NT2/D1 (cell line): ENCODE data around the gene UBE2G1.

ENCODE experiments used
- DNase-seq: peaks from one replicate; pipeline ENCODE4 v3.0.0-alpha.2; 2011; ENCODE audit warnings: low read depth, low spot score
- H3K27me3 ChIP-seq: 2 replicates; pipeline ENCODE4 v1.6.0; 2011; ENCODE audit warnings: mild to moderate bottlenecking; ENCODE audit not compliant: insufficient read length, insufficient read depth
- H3K36me3 ChIP-seq: 2 replicates; pipeline ENCODE4 v1.6.1; 2011; ENCODE audit warnings: mild to moderate bottlenecking, low read length, mixed read lengths; ENCODE audit not compliant: insufficient read depth, insufficient read length
- H3K4me1 ChIP-seq: 2 replicates; pipeline ENCODE4 v1.5.1; 2011; ENCODE audit not compliant: insufficient read depth, insufficient read length
- H3K4me3 ChIP-seq: 2 replicates; pipeline ENCODE4 v1.5.1; 2011; ENCODE audit warnings: low read depth; ENCODE audit not compliant: insufficient read length
- H3K9ac ChIP-seq: 2 replicates; pipeline ENCODE4 v1.6.0; 2011; ENCODE audit warnings: low read depth; ENCODE audit not compliant: insufficient read length
- H3K9me3 ChIP-seq: 2 replicates; pipeline ENCODE4 v1.5.1; 2011; ENCODE audit warnings: mild to moderate bottlenecking, low read length; ENCODE audit not compliant: insufficient read depth
- SUZ12 ChIP-seq: IDR thresholded peaks from 2 replicates; pipeline ENCODE4 v1.6.1; 2011; ENCODE audit not compliant: insufficient read length, insufficient read depth; ENCODE audit errors: extremely low read depth
- YY1 ChIP-seq: IDR thresholded peaks from 2 replicates; pipeline ENCODE4 v1.6.1; 2011; ENCODE audit not compliant: insufficient read length, insufficient read depth
- ZNF274 ChIP-seq: IDR thresholded peaks from 2 replicates; pipeline ENCODE4 v1.6.1; 2011; ENCODE audit warnings: mild to moderate bottlenecking, low read depth, low read length

UBE2G1 gene

DNA sequence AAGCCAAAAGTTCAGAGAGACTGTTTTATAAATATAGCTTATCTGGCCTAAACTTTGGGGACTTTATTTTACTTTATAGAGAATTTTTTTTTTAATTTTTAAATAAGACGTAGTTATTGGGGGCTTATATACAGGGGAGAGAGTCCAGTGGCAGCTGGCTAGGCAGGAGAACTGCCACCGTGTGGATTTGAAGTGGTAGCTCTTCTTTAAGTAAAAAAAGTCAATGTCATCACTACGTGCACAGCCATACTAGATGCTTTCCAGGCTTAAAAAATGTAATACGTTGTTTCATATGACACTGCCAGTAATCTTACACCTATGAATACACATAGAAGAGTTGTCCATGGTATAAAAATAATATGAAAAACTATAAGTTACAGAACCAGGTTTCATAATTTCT lies 70.8 kb downstream of the UBE2G1 start:
- no peak overlapping the region for H3K9ac ChIP-seq
- H3K9me3 ChIP-seq, result no peaks in the 10 kb centered on the region
- H3K4me3 ChIP-seq, result no peak overlapping the region
- H3K27me3 ChIP-seq, result no peaks in the 10 kb centered on the region
- DNase-seq, result no peak
- H3K4me1 ChIP-seq, result no peaks in the 10 kb centered on the region
- TF ChIP-seq ZNF274, result no peak
- no peak for TF ChIP-seq YY1
- no peak for TF ChIP-seq SUZ12
- H3K36me3 ChIP-seq, result peaks cover 18% of the 10 kb centered on the region

DNA sequence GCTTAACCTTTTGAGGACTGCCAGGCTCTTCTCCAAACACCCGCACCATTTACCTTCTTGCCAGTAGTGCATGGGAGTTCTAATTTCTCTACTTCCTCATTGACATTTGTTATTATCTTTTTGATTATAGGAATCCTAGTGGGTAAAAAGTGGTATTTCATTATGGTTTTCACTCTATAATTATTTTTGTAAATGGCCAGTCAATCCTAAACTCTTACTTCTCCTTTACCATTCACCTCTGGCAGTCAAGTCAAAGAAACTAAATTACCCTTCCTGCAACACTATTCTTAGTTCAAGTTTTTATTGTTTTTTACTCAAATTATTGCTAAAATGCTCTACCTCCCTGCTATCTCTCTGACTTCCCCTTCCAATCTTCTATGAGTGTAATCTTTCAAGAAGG lies 72.9 kb downstream of the UBE2G1 start:
- no peak overlapping the region for H3K9ac ChIP-seq
- peaks cover 38% of the 10 kb centered on the region for H3K36me3 ChIP-seq
- no peak for DNase-seq
- no peak for TF ChIP-seq SUZ12
- TF ChIP-seq ZNF274, result no peak
- no peak for TF ChIP-seq YY1
- H3K4me3 ChIP-seq, result no peak overlapping the region
- no peaks in the 10 kb centered on the region for H3K9me3 ChIP-seq
- H3K4me1 ChIP-seq, result no peaks in the 10 kb centered on the region
- no peaks in the 10 kb centered on the region for H3K27me3 ChIP-seq

DNA sequence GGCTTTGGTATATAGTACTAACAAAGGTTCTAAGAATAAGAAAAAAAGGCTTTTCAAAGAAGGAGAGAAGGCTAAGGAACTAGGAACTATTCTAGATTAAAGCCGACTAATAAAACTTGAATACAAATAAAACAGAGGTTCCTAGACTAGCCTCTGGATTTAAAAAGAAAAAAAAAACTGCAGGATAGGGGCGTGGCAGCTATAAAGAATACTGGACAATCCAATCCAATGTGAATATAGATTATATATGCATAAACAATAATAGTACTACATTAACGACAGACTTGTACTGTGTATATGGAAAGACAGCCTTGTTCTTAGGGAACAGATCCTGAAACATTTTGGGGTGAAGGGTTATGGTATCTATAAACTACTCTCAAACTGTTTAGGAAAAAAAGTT lies 78.8 kb downstream of the UBE2G1 start:
- H3K27me3 ChIP-seq, result no peaks in the 10 kb centered on the region
- H3K36me3 ChIP-seq, result peaks cover 35% of the 10 kb centered on the region
- TF ChIP-seq SUZ12 (no peak), YY1 (no peak), ZNF274 (no peak)
- H3K9ac ChIP-seq, result no peak overlapping the region
- H3K4me3 ChIP-seq, result no peak overlapping the region
- H3K4me1 ChIP-seq, result no peaks in the 10 kb centered on the region
- no peak for DNase-seq
- H3K9me3 ChIP-seq, result no peaks in the 10 kb centered on the region

DNA sequence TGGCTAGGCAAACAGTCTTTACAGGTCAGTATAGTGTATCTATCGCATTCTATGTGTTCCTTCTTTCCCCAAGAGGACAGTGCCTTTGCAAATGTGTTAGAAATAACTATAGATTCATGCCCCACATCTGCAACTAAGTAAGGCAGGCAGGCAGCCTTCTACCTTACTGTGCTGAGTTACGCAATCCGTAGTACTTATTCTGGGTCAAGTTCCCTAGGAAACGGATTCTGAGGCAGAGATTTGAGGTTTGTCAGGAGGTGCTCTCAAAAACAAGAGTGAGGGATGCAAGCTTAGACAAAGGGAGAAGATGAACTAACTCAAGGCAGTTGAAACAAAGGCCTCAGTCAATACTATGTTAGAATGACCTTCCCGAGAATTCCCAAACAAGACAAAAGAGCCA lies 90.0 kb downstream of the UBE2G1 start:
- H3K9me3 ChIP-seq, result no peaks in the 10 kb centered on the region
- no peak overlapping the region for H3K4me3 ChIP-seq
- H3K4me1 ChIP-seq, result peaks cover 4% of the 10 kb centered on the region
- no peaks in the 10 kb centered on the region for H3K27me3 ChIP-seq
- H3K9ac ChIP-seq, result no peak overlapping the region
- peaks cover 33% of the 10 kb centered on the region for H3K36me3 ChIP-seq
- no peak for DNase-seq
- no peak for TF ChIP-seq ZNF274
- TF ChIP-seq SUZ12, result no peak
- TF ChIP-seq YY1, result no peak

DNA sequence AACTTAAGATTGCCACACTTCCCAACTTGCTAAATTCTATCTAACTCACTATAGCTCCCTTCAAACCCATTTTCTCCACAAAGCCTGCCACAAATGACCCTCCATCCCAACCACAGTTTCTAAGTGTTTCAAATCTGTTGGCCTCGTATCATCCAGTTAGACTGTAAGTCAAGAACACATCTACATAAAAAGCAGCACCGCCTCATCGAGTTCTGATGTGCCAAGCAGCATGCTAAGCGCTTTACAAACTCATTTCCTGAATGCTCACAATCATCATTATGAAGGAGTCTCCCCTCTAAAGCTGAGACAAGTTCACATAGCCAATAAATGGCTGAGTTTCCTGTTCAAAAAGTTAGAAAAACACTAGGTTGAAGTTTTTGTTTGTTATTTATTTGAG lies 93.5 kb downstream of the UBE2G1 start:
- H3K9ac ChIP-seq, result no peak overlapping the region
- H3K4me3 ChIP-seq, result no peak overlapping the region
- peaks cover 42% of the 10 kb centered on the region for H3K36me3 ChIP-seq
- no peaks in the 10 kb centered on the region for H3K9me3 ChIP-seq
- no peaks in the 10 kb centered on the region for H3K27me3 ChIP-seq
- no peak for DNase-seq
- TF ChIP-seq ZNF274, result no peak
- no peak for TF ChIP-seq YY1
- no peak for TF ChIP-seq SUZ12
- peaks cover 4% of the 10 kb centered on the region for H3K4me1 ChIP-seq

DNA sequence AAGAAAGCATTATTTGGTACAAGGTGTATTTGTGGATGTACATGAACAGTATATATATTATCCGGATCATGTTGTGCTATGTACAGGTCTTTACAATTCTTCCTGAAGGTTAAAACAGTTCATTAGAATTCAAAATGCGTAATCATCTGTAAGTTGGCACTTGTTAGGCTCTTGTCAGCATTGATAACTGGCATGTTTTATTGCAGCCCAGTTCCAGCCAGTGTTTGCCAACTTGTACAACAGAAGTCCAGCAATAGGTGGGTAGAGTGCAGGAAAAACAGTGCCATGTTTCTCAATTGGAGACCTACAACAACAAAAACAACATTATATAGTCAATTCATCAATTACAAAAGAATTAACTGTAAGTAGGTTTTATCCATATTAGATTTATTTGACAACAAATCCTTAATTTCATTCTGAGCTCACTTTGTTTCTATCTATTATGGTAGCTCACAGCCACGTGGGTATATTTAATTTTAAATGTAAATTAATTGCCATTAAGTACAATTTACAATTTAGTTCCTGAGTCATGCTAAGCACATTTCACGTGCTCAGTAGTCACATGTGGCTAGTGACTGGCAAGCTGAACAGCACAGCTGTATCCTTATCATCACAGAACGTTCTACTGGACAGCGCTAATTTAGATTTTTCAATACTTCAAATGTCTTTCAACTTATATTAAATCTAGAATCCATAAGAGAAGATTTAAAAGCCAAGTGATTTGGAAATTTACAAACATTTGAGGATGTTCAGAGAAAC lies 94.1 kb downstream of the UBE2G1 start:
- no peak for TF ChIP-seq ZNF274
- TF ChIP-seq YY1, result no peak
- no peak for TF ChIP-seq SUZ12
- H3K4me1 ChIP-seq, result peaks cover 4% of the 10 kb centered on the region
- H3K4me3 ChIP-seq, result no peak overlapping the region
- H3K9me3 ChIP-seq, result no peaks in the 10 kb centered on the region
- peaks cover 43% of the 10 kb centered on the region for H3K36me3 ChIP-seq
- no peak for DNase-seq
- H3K27me3 ChIP-seq, result no peaks in the 10 kb centered on the region
- no peak overlapping the region for H3K9ac ChIP-seq

DNA sequence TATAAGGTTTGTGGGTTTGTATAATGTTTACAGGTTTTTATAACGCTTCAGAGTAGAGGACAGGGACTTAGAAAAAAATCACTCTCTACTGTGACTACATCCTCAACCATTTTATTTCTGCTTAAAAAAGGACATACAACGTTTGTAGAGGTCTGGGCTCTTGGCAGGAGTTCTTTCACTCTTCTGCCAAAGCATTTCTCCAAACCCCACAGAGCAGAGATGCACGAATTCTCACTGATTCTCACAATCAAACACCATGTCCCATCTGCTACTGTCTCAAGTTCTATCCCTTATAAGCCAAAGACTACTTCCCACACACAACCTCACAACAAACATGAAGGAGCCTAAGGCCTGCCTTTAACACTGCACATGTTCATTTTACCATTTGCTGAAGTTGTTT lies 95.7 kb downstream of the UBE2G1 start:
- Histone ChIP-seq H3K36me3 (peaks cover 40% of the 10 kb centered on the region), H3K9ac (no peak overlapping the region)

More for the DNA sequence above, 95.7 kb downstream of the UBE2G1 start:
- Histone ChIP-seq H3K4me1 (peaks cover 2% of the 10 kb centered on the region), H3K27me3 (no peaks in the 10 kb centered on the region), H3K4me3 (no peak overlapping the region), H3K9me3 (no peaks in the 10 kb centered on the region)
- DNase-seq, result no peak
- TF ChIP-seq SUZ12 (no peak), ZNF274 (no peak), YY1 (no peak)
